GM12891 (cell line): ENCODE results near the gene RNF186.
"Not testable (repeated sequence)": the region's sequence is repeated elsewhere in the genome, so short reads cannot be mapped to it uniquely, and the experiment has no call there.

Experiments used
- DNase-seq: peaks from one replicate; pipeline ENCODE4 v3.0.0; 2011; ENCODE audit warnings: low spot score; ENCODE audit not compliant: insufficient read length
- FAIRE-seq: peaks from 2 replicates; lab custom pipeline; 2011; peaks lifted over from hg19 to GRCh38; lab: Jason Lieb, UNC
- PAX5 ChIP-seq: IDR thresholded peaks from 2 replicates; pipeline ENCODE4 v1.6.1; 2011; ENCODE audit warnings: low read length, moderate library complexity, mild to moderate bottlenecking; ENCODE audit not compliant: insufficient read depth, severe bottlenecking
- POLR2A ChIP-seq: IDR thresholded peaks from 2 replicates; pipeline ENCODE4 v1.6.1; 2011; ENCODE audit warnings: low read depth, low read length, control low read depth
- POLR2AphosphoS5 ChIP-seq: IDR thresholded peaks from 2 replicates; pipeline ENCODE4 v1.6.1; 2011; ENCODE audit warnings: low read depth, low read length, control low read depth
- POU2F2 ChIP-seq: IDR thresholded peaks from 2 replicates; pipeline ENCODE4 v1.6.1; 2011; ENCODE audit warnings: low read depth, mild to moderate bottlenecking, control low read depth, low read length, moderate library complexity
- SPI1 ChIP-seq: IDR thresholded peaks from 2 replicates; pipeline ENCODE4 v1.6.1; 2011; ENCODE audit warnings: low read depth, low read length, control low read depth
- TAF1 ChIP-seq: IDR thresholded peaks from 2 replicates; pipeline ENCODE4 v1.6.1; 2011; ENCODE audit warnings: low read depth, low read length, control low read depth

Gene RNF186

DNA sequence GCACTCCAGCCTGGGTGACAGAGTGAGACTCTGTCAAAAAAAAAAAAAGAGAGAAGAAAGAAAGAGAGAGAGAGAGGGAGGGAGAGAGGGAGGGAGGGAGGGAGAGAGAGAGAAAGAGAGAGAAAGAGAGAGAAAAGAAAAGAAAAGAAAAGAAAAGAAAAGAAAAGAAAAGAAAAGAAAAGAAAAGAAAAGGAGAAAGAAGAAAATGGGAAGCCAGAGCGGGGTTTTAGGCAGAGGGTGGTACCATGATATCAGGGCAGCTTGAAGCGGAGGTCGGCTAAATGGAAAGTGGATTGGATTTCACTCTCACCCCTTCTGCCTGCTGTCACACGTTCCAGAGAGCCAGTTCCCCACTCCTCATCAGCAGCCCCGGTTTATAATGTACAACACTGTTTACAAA is 17.3 kb downstream of the RNF186 start:
- TF ChIP-seq POLR2AphosphoS5 (no peak), PAX5 (no peak), TAF1 (no peak), POU2F2 (no peak), SPI1 (no peak), POLR2A (no peak)
- FAIRE-seq: no peak
- no peak for DNase-seq

DNA sequence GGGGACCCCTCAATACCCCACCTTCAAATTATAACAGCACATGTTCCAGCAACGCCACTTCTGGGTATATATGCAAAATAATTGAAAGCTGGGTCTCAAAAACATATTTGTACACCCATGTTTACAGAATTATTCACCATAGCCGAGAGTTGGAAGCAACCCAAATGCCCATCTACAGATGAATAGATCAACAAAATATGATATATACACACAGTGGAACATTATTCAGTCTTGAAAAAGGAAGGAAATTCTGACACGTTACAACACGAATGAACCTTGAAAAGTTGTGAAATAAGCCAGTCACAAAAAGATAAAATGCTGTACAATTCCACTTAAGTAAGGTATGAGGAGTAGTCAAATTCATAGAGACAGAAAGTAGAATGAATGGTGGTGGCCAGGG is 20.5 kb downstream of the RNF186 start:
- TF ChIP-seq PAX5 (no peak), POU2F2 (no peak), POLR2AphosphoS5 (no peak), TAF1 (no peak), SPI1 (no peak), POLR2A (no peak)
- DNase-seq: no peak
- FAIRE-seq: no peak

GRCh38 chr1:19793360-19794046 is 21.6 kb downstream of the RNF186 start:
- FAIRE-seq (no peak), DNase-seq (no peak)
- no peak for TF ChIP-seq POLR2A
- TF ChIP-seq TAF1: no peak
- no peak for TF ChIP-seq POU2F2
- no peak for TF ChIP-seq POLR2AphosphoS5
- no peak for TF ChIP-seq SPI1
- no peak for TF ChIP-seq PAX5

DNA sequence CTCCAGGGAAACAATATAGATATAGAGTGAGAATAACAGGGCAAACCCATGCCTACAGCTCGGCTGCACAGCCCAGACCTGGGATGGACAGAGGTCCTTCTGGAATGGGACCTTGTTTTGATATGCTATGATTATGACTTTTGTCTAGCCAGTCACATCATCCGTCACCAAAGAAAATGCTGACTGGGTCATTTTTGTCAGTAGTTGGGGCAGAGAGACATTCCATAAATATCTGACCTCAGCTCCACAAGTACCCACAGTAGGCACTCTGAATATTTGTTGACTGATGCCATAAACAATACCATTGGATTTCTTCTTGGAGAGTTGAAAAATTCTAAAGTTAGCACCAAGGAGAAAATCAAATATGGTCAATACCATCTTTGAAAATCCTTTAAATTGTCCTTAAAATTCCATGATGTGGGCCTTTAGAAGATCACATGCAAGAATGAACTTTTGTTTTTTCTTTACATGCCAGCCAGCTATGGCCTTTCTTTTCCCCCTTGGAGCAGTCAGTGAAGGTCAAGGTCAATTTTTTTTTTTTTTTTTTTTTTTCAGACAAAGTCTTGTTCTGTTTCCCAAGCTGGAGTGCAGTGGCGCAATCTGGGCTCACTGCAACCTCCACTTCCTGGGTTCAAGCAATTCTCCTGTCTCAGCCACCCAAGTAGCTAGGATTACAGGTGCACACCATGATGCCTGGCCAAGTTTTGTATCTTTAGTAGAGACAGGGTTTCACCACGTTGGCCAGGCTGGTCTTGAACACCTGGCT is 22.7 kb downstream of the RNF186 start:
- TF ChIP-seq POU2F2 (no peak), TAF1 (no peak), PAX5 (no peak), POLR2AphosphoS5 (no peak), POLR2A (no peak), SPI1 (no peak)
- no peak for FAIRE-seq
- no peak for DNase-seq

GRCh38 chr1:19790061-19790975 is 24.8 kb downstream of the RNF186 start:
- DNase-seq, FAIRE-seq: not testable (repeated sequence)

DNA sequence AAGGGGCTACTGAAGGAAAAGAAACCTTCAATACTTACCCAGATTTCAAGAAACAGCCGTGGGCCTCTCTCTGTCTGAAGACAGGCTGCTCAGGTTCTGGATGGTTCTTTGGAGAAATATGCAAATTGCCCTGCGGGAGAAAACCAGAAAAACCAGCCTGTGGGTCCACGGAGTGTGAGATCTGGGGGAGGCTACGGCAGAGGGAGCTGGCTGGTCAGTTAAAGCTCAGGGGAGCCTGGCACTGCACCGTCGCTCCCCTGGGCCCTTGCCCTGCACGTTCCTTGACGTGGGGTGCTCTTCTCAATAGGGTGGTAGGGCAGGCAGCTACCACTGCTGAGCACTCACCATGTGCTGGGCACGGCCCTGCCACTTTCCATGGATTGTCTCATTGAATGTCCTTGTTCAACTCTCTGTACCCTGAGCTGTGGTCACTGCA is 28.1 kb downstream of the RNF186 start:
- no peak for FAIRE-seq
- TF ChIP-seq POU2F2 (no peak), SPI1 (no peak)
- no peak for DNase-seq

DNA sequence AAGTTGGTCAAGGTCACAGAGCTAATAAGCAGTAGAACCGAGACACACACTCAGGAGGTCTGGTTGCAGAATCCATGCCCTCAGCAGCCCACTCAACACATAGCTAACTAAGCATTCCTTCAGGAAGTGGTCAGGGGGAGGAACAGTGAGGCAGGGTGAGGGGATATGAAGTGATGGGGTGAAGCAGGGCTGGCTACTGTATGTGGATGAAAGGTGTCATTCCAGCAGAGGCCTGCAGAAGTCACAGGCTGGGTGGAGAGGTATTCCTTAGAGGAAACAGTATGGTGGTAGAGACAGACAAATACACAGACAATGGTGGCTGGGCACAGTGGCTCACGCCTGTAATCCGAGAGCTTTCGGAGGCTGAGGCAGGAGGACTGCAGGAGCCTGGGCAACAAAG is 29.4 kb downstream of the RNF186 start:
- DNase-seq (no peak), FAIRE-seq (no peak)
- TF ChIP-seq POLR2AphosphoS5 (no peak), TAF1 (no peak), PAX5 (no peak), SPI1 (no peak), POLR2A (no peak)

DNA sequence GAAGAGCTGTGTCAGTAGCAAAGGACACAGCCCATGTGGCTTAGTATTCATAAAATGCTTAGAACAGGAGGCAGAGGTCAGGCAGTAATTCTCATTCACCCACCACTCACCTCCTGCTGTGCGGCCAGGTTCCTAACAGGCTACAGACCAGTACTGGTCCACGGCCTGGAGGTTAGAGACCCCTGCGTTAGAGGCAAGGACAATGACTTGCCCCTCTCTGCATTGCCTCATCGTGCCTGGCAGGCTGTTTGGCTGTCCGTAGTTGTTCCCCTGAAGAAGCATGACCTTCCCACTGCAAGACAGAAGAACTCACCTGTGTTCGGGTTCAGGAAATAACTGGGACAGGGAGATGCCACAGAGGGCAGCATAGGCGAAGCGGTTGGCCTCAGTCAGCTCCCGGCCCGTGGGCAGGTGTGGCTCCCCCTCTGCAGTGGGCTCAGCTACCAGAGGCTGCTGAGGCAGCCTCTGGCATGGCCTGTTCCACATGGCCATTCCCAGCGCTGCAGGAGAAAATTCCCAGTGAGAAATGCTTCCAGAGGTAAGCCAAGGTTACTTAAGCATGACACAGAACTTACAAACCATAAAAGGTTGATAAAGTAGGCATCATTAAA is 34.7 kb downstream of the RNF186 start:
- no peak for FAIRE-seq
- DNase-seq: no peak
- TF ChIP-seq TAF1 (no peak), POLR2A (no peak), SPI1 (no peak), POLR2AphosphoS5 (no peak), PAX5 (no peak), POU2F2 (no peak)

DNA sequence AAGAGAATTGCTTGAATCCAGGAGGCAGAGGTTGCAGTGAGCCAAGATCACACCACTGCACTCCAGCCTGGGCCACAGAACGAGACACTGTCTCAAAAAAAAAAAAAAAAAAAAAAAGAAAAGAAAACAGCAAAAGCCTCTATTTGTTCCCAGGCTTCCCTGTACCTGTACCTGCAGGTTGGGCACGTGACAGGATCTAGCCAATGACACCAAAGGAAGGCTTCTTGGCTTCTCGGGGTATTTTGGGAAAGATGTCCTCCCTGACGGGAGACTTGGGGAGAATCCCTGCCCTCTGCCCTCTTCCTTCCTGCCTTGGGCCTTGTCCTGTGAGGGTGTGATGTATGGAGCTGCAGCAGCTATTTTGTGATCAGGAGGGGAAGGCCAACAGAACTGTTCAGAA is 38.1 kb downstream of the RNF186 start:
- no peak for FAIRE-seq
- TF ChIP-seq POLR2A (no peak), SPI1 (no peak), POLR2AphosphoS5 (no peak), TAF1 (no peak), PAX5 (no peak), POU2F2 (no peak)
- DNase-seq: no peak
